ENCODE data around the gene TBCD. TPM values are rescaled to one million over a fixed set of nuclear protein-coding genes. Genes with fewer than 3 reads are reported as not detected.

Gene TBCD
- total RNA-seq, 5 donors from 2014 or later (not counting 1 experiment from before 2014, with no cell fraction given), result 94.4 to 262 (median 223) TPM

- peaks cover 4 to 14% (median 8%) of the 10 kb centered on the region in 3 donors for H3K4me1 Mint-ChIP-seq
- ChIA-PET CTCF (no interaction called here), POLR2A (no interaction called here)
- H3K27me3 ChIP-seq (replicated peaks in 1 of 2; ENCODE audit: control insufficient read depth in 2 of 2, extremely low read depth in 1 of 2, insufficient read depth in 2 of 2, low read length in 1 of 2), result no peaks in the 10 kb centered on the region
- ATAC-seq (replicated peaks in 1 of 4) (no peak), DNase-seq (no peak)
- H3K36me3 ChIP-seq (ENCODE audit: control insufficient read depth in 2 of 2, extremely low read depth in 1 of 2, insufficient read depth in 1 of 2, low read length in 1 of 2), result peaks cover 1 to 21% of the 10 kb centered on the region in 2 donors
- H3K9me3 ChIP-seq, result no peaks in the 10 kb centered on the region
- 89% methylated on average over 15 of the region's 17 CpGs for WGBS (ENCODE audit: insufficient coverage)
- H3K4me1 ChIP-seq (ENCODE audit: control insufficient read depth in 1 of 2, extremely low read depth in 1 of 2, insufficient read depth in 2 of 2, low read length in 2 of 2), result no peaks in the 10 kb centered on the region
- H3K27ac Mint-ChIP-seq, result no peak overlapping the region
- no peaks in the 10 kb centered on the region for H3K27me3 Mint-ChIP-seq
- no peak overlapping the region for H3K4me3 Mint-ChIP-seq
- no peak overlapping the region for H3K4me3 ChIP-seq (ENCODE audit: control insufficient read depth in 1 of 2, extremely low read depth in 1 of 2, low read length in 1 of 2)
- no peaks in the 10 kb centered on the region for H3K9me3 Mint-ChIP-seq
- no peak overlapping the region for H3K27ac ChIP-seq (ENCODE audit: low read length)
- peaks cover 36% of the 10 kb centered on the region for H3K36me3 Mint-ChIP-seq
These were observed 50.4 kb downstream of the TBCD start for GRCh38 chr17:82802075-82802780.

DNA sequence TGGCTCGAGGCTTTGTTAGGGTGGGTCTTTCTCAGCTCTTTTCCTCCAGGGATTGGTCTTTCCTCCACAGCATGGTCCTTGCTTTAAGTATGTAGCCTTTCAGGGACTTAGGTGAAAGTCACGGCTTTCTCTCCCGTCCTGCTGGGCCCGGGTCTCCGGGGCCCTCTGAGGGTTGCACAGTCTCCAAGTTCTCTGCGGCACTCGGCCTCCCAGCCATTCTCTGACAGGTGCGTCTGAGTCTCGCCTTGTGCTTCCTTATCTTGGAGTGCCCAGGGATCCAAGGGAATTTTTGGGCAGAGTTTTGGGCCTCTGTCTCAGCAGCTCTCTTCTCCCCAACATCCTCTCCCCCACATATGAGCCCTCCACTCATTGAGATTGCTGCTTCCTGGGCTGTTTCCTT, 51.3 kb downstream of the TBCD start:
- H3K4me3 Mint-ChIP-seq, result no peak overlapping the region
- POLR2A ChIA-PET, result no interaction called here
- CTCF ChIA-PET, result no interaction called here
- no peaks in the 10 kb centered on the region for H3K9me3 ChIP-seq
- H3K27ac ChIP-seq (ENCODE audit: low read length), result no peak overlapping the region
- no peak overlapping the region for H3K4me3 ChIP-seq (ENCODE audit: control insufficient read depth in 1 of 2, extremely low read depth in 1 of 2, low read length in 1 of 2)
- H3K27ac Mint-ChIP-seq, result no peak overlapping the region
- H3K36me3 ChIP-seq (ENCODE audit: control insufficient read depth in 2 of 2, extremely low read depth in 1 of 2, insufficient read depth in 1 of 2, low read length in 1 of 2), result peaks cover 10 to 23% of the 10 kb centered on the region in 2 donors
- no peaks in the 10 kb centered on the region for H3K27me3 Mint-ChIP-seq
- no peaks in the 10 kb centered on the region for H3K4me1 ChIP-seq (ENCODE audit: control insufficient read depth in 1 of 2, extremely low read depth in 1 of 2, insufficient read depth in 2 of 2, low read length in 2 of 2)
- no peaks in the 10 kb centered on the region for H3K27me3 ChIP-seq (replicated peaks in 1 of 2; ENCODE audit: control insufficient read depth in 2 of 2, extremely low read depth in 1 of 2, insufficient read depth in 2 of 2, low read length in 1 of 2)
- H3K36me3 Mint-ChIP-seq, result peaks cover 43% of the 10 kb centered on the region
- no peaks in the 10 kb centered on the region for H3K9me3 Mint-ChIP-seq
- DNase-seq (no peak), ATAC-seq (replicated peaks in 1 of 4) (no peak)
- H3K4me1 Mint-ChIP-seq, result peaks cover 4 to 14% (median 8%) of the 10 kb centered on the region in 3 donors
- WGBS (ENCODE audit: insufficient coverage), result 88% methylated on average over 9 of the region's 9 CpGs

DNA sequence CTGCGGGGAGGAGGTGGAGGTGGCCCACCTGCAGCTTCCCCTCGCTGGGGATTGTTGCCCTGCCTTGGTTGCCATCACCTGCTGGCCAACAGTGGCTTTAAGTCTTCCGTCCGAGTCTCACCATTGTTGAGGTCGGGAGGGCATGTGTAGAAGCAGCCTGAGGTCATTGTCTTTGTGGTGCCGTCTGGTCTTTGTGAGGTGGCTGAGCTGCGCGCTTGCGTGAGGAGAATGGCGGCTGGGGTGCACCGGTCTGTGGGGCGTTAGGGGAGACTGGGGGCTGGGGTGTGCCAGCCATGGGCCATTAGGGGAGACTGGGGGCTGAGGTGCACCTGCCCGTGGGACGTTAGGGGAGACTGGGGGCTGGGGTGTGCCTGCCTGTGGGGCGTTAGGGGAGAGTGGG, 51.7 kb downstream of the TBCD start:
- Mint-ChIP-seq H3K4me3 (no peak overlapping the region), H3K9me3 (no peaks in the 10 kb centered on the region), H3K4me1 (peaks cover 4 to 14% (median 8%) of the 10 kb centered on the region in 3 donors), H3K36me3 (peaks cover 43% of the 10 kb centered on the region), H3K27me3 (no peaks in the 10 kb centered on the region), H3K27ac (no peak overlapping the region)
- DNase-seq, result no peak
- H3K9me3 ChIP-seq, result no peaks in the 10 kb centered on the region
- peaks cover 10 to 20% of the 10 kb centered on the region in 2 donors for H3K36me3 ChIP-seq (ENCODE audit: control insufficient read depth in 2 of 2, extremely low read depth in 1 of 2, insufficient read depth in 1 of 2, low read length in 1 of 2)
- CTCF ChIA-PET, result no interaction called here
- H3K4me3 ChIP-seq (ENCODE audit: control insufficient read depth in 1 of 2, extremely low read depth in 1 of 2, low read length in 1 of 2), result no peak overlapping the region
- no peak for ATAC-seq (replicated peaks in 1 of 4)
- H3K27me3 ChIP-seq (replicated peaks in 1 of 2; ENCODE audit: control insufficient read depth in 2 of 2, extremely low read depth in 1 of 2, insufficient read depth in 2 of 2, low read length in 1 of 2), result no peaks in the 10 kb centered on the region
- POLR2A ChIA-PET, result no interaction called here
- WGBS (ENCODE audit: insufficient coverage), result 96% methylated on average over 12 of the region's 15 CpGs
- no peak overlapping the region for H3K27ac ChIP-seq (ENCODE audit: low read length)
- H3K4me1 ChIP-seq (ENCODE audit: control insufficient read depth in 1 of 2, extremely low read depth in 1 of 2, insufficient read depth in 2 of 2, low read length in 2 of 2), result no peaks in the 10 kb centered on the region

DNA sequence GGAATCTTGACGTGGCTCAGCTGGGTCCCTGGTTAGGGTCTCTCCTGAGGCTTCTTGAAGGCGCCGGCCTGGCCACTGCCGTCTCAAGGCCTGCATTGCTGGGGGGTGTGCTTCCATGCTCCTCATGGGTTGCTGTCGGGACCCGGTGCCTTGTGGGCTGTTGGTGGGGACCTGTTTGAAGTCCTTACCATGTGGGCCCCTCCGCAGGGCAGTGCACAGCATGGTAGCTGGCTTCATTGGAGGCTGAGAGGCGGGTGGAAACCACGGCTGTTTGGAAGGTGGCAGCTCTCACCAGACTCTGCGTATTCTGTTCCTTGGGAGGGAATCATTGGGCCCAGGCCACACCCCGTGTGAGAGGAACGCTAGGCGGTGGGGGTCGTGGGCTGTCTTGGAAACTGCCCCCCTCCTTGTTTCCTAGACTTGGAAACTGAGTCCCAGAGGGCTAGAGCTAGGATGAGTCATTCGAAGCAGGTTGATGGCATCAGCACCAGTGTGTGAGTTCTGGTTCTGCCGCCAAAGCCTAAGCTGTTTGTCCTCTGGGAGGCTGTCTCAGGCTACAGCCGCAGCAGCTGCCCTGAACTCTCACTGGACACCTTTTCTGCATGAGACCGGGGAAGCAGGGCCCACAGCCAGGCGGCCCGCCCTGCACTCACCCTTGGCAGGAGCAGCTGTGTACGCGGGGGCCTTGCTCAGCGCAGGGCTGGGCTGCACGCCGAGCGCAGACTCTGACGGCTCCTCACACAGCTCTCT, 52.8 kb downstream of the TBCD start:
- H3K4me1 ChIP-seq (ENCODE audit: control insufficient read depth in 1 of 2, extremely low read depth in 1 of 2, insufficient read depth in 2 of 2, low read length in 2 of 2), result no peaks in the 10 kb centered on the region
- WGBS (ENCODE audit: insufficient coverage), result 92% methylated on average over 20 of the region's 27 CpGs
- Mint-ChIP-seq H3K27me3 (no peaks in the 10 kb centered on the region), H3K4me3 (no peak overlapping the region), H3K4me1 (peaks cover 4 to 14% (median 8%) of the 10 kb centered on the region in 3 donors), H3K27ac (no peak overlapping the region), H3K36me3 (peaks cover 43% of the 10 kb centered on the region), H3K9me3 (no peaks in the 10 kb centered on the region)
- ChIA-PET CTCF (no interaction called here), POLR2A (no interaction called here)
- H3K4me3 ChIP-seq (ENCODE audit: control insufficient read depth in 1 of 2, extremely low read depth in 1 of 2, low read length in 1 of 2), result no peak overlapping the region
- ATAC-seq (replicated peaks in 1 of 4) (no peak), DNase-seq (no peak)
- peaks cover 16 to 19% of the 10 kb centered on the region in 2 donors for H3K36me3 ChIP-seq (ENCODE audit: control insufficient read depth in 2 of 2, extremely low read depth in 1 of 2, insufficient read depth in 1 of 2, low read length in 1 of 2)
- H3K9me3 ChIP-seq, result no peaks in the 10 kb centered on the region
- no peaks in the 10 kb centered on the region for H3K27me3 ChIP-seq (replicated peaks in 1 of 2; ENCODE audit: control insufficient read depth in 2 of 2, extremely low read depth in 1 of 2, insufficient read depth in 2 of 2, low read length in 1 of 2)
- no peak overlapping the region for H3K27ac ChIP-seq (ENCODE audit: low read length)

GRCh38 chr17:82805254-82805653, 53.4 kb downstream of the TBCD start:
- H3K9me3 Mint-ChIP-seq, result no peaks in the 10 kb centered on the region
- ATAC-seq (replicated peaks in 1 of 4), result no peak
- peaks cover 41% of the 10 kb centered on the region for H3K36me3 Mint-ChIP-seq
- no peak overlapping the region for H3K27ac ChIP-seq (ENCODE audit: low read length)
- no peak overlapping the region for H3K4me3 Mint-ChIP-seq
- H3K9me3 ChIP-seq, result no peaks in the 10 kb centered on the region
- H3K4me3 ChIP-seq (ENCODE audit: control insufficient read depth in 1 of 2, extremely low read depth in 1 of 2, low read length in 1 of 2), result no peak overlapping the region
- peaks cover 16 to 21% of the 10 kb centered on the region in 2 donors for H3K36me3 ChIP-seq (ENCODE audit: control insufficient read depth in 2 of 2, extremely low read depth in 1 of 2, insufficient read depth in 1 of 2, low read length in 1 of 2)
- peaks cover 4 to 14% (median 8%) of the 10 kb centered on the region in 3 donors for H3K4me1 Mint-ChIP-seq
- CTCF ChIA-PET, result no interaction called here
- no peak for DNase-seq
- H3K4me1 ChIP-seq (ENCODE audit: control insufficient read depth in 1 of 2, extremely low read depth in 1 of 2, insufficient read depth in 2 of 2, low read length in 2 of 2), result no peaks in the 10 kb centered on the region
- 94% methylated on average over 13 of the region's 13 CpGs for WGBS (ENCODE audit: insufficient coverage)
- H3K27ac Mint-ChIP-seq, result no peak overlapping the region
- no peaks in the 10 kb centered on the region for H3K27me3 Mint-ChIP-seq
- POLR2A ChIA-PET, result no interaction called here
- H3K27me3 ChIP-seq (replicated peaks in 1 of 2; ENCODE audit: control insufficient read depth in 2 of 2, extremely low read depth in 1 of 2, insufficient read depth in 2 of 2, low read length in 1 of 2), result no peaks in the 10 kb centered on the region

DNA sequence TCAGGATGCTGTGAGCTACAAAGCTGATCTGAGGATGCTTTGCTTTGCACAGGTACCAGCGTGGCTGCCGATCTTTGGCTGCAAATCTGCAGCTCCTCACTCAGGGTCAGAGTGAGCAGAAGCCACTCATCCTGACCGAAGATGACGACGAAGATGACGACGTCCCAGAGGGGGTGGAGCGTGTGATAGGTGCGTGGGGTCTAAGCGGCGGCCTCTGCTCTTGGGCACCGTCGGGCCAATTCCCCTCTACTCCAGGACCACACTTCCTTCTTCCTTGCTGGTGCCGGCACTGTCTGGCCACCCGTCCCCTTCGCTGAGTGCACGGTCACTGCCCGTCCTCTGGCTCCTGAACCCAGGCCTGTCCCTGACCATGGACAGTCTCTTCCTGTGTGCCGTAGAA, 54.0 kb downstream of the TBCD start:
- Histone ChIP-seq H3K27me3 (replicated peaks in 1 of 2; ENCODE audit: control insufficient read depth in 2 of 2, extremely low read depth in 1 of 2, insufficient read depth in 2 of 2, low read length in 1 of 2) (no peaks in the 10 kb centered on the region), H3K9me3 (no peaks in the 10 kb centered on the region), H3K36me3 (ENCODE audit: control insufficient read depth in 2 of 2, extremely low read depth in 1 of 2, insufficient read depth in 1 of 2, low read length in 1 of 2) (peaks cover 16 to 18% of the 10 kb centered on the region in 2 donors), H3K27ac (ENCODE audit: low read length) (no peak overlapping the region), H3K4me1 (ENCODE audit: control insufficient read depth in 1 of 2, extremely low read depth in 1 of 2, insufficient read depth in 2 of 2, low read length in 2 of 2) (no peaks in the 10 kb centered on the region), H3K4me3 (ENCODE audit: control insufficient read depth in 1 of 2, extremely low read depth in 1 of 2, low read length in 1 of 2) (no peak overlapping the region)
- peaks cover 41% of the 10 kb centered on the region for H3K36me3 Mint-ChIP-seq
- ChIA-PET CTCF (no interaction called here), POLR2A (no interaction called here)
- no peak for ATAC-seq (replicated peaks in 1 of 4)
- no peaks in the 10 kb centered on the region for H3K9me3 Mint-ChIP-seq
- no peak overlapping the region for H3K27ac Mint-ChIP-seq
- no peak for DNase-seq
- peaks cover 4 to 14% (median 8%) of the 10 kb centered on the region in 3 donors for H3K4me1 Mint-ChIP-seq
- H3K27me3 Mint-ChIP-seq, result no peaks in the 10 kb centered on the region
- no peak overlapping the region for H3K4me3 Mint-ChIP-seq
- 92% methylated on average over 17 of the region's 19 CpGs for WGBS (ENCODE audit: insufficient coverage)
